Endothelial cell of umbilical vein (primary cell): ENCODE data around the gene TRAPPC12. TPM values are rescaled to one million over a fixed set of nuclear protein-coding genes. Genes with fewer than 3 reads are reported as not detected.

ENCODE experiments used
- Bru-seq: library from RNA; stranded (reverse); fragments of 400-500 nt; gene quantifications from one replicate; lab custom pipeline; 2021; lab: Mats Ljungman, UMichigan
- BruChase-seq, 2 experiments: library from RNA; stranded (reverse); fragments of 400-500 nt; gene quantifications; one replicate each; lab custom pipeline; 2021; lab: Mats Ljungman, UMichigan
- BruUV-seq: library from RNA; stranded (reverse); fragments of 400-500 nt; replicated peaks from 2 replicates; lab custom pipeline; 2021; lab: Mats Ljungman, UMichigan
- CTCF ChIA-PET: fragments of 300-600, 350-600 bp; sonication (Branson Sonifier 250); formaldehyde crosslinking; loops from one replicate; lab custom pipeline; 2021; ENCODE audit warnings: antibody characterized with exemption, inconsistent platforms; lab: Charles Lee
- POLR2A ChIA-PET: fragments of 300-600, 350-600 bp; sonication (Branson Sonifier 250); formaldehyde crosslinking; loops from one replicate; lab custom pipeline; 2021; ENCODE audit warnings: antibody characterized with exemption, inconsistent platforms; lab: Charles Lee
- DNase-seq: peaks from one replicate; pipeline ENCODE4 v3.0.0-alpha.2; 2011; ENCODE audit warnings: low read depth, low spot score
- FAIRE-seq: peaks from 2 replicates; lab custom pipeline; 2011; peaks lifted over from hg19 to GRCh38; lab: Jason Lieb, UNC
- H2AFZ ChIP-seq: 2 replicates; pipeline ENCODE4 v1.6.0; 2012; ENCODE audit warnings: low read depth, low read length, control low read depth, inconsistent platforms
- H3K27ac ChIP-seq: 2 replicates; pipeline ENCODE4 v1.5.1; 2011; ENCODE audit warnings: low read depth, mild to moderate bottlenecking, control low read depth, low read length, moderate library complexity; ENCODE audit not compliant: insufficient read depth
- H3K27me3 ChIP-seq, 2 experiments: 2 replicates each; pipeline versions ENCODE4 v1.6.0 to v1.6.1; 2011; ENCODE audit warnings: low read length in 2 of 2, mixed read lengths in 1 of 2; ENCODE audit not compliant: control insufficient read depth in 2 of 2, insufficient read depth in 2 of 2
- H3K36me3 ChIP-seq, 2 experiments: 2 replicates in 1 of 2; 3 replicates in 1 of 2; pipeline ENCODE4 v1.5.1; 2011; ENCODE audit warnings: low read length in 2 of 2, mild to moderate bottlenecking in 1 of 2, moderate library complexity in 1 of 2; ENCODE audit not compliant: control insufficient read depth in 2 of 2, insufficient read depth in 2 of 2; ENCODE audit errors: extremely low read depth in 1 of 2
- H3K4me1 ChIP-seq: 3 replicates; pipeline ENCODE4 v1.5.1; 2011; ENCODE audit warnings: mild to moderate bottlenecking, low read length; ENCODE audit not compliant: control insufficient read depth, insufficient read depth; ENCODE audit errors: extremely low read depth
- H3K4me2 ChIP-seq: 2 replicates; pipeline ENCODE4 v1.6.1; 2011; ENCODE audit warnings: low read length, control low read depth, mixed read lengths; ENCODE audit not compliant: insufficient read depth
- H3K4me3 ChIP-seq, 3 experiments: fragments of 200-600 bp in 1 of 3; sonication (generic), shearing (Covaris generic) in 1 of 3; replicated peaks in 1 of 3; 2 replicates each; pipeline ENCODE4 v1.5.1; 2011 to 2016; ENCODE audit warnings: control low read depth in 3 of 3, low read length in 3 of 3, mild to moderate bottlenecking in 2 of 3, inconsistent platforms in 1 of 3, low read depth in 1 of 3, moderate library complexity in 1 of 3; ENCODE audit not compliant: insufficient read depth in 1 of 3
- H3K79me2 ChIP-seq: 2 replicates; pipeline ENCODE4 v1.6.0; 2012; ENCODE audit warnings: low read length, inconsistent platforms; ENCODE audit not compliant: control insufficient read depth, insufficient read depth
- H3K9ac ChIP-seq: replicated peaks from 2 replicates; pipeline ENCODE3; 2011; ENCODE audit warnings: low read length, control low read depth; ENCODE audit not compliant: insufficient read depth; ENCODE audit errors: extremely low read depth
- H3K9me1 ChIP-seq: replicated peaks from 3 replicates; pipeline ENCODE4 v1.6.0; 2011; ENCODE audit warnings: mild to moderate bottlenecking, low read length; ENCODE audit not compliant: control insufficient read depth, insufficient read depth; ENCODE audit errors: extremely low read depth
- H3K9me3 ChIP-seq: replicated peaks from 2 replicates; pipeline ENCODE4 v1.5.1; 2012; ENCODE audit warnings: low read length, inconsistent platforms; ENCODE audit not compliant: control insufficient read depth, insufficient read depth
- H4K20me1 ChIP-seq: replicated peaks from 2 replicates; pipeline ENCODE3; 2011; ENCODE audit warnings: mild to moderate bottlenecking, low read length; ENCODE audit not compliant: control insufficient read depth, insufficient read depth; ENCODE audit errors: extremely low read depth
- CTCF ChIP-seq, 2 donors: IDR thresholded peaks; 1 replicate in 1 of 2; 2 replicates in 1 of 2; pipeline ENCODE4 v1.5.1; 2011; ENCODE audit warnings: low read length in 2 of 2, mild to moderate bottlenecking in 2 of 2, moderate library complexity in 2 of 2, control low read depth in 1 of 2, inconsistent platforms in 1 of 2, low read depth in 1 of 2; ENCODE audit not compliant: insufficient read depth in 1 of 2; ENCODE audit errors: extremely low read depth in 1 of 2
- EZH2 ChIP-seq: IDR thresholded peaks from 2 replicates; pipeline ENCODE4 v1.6.1; 2012; ENCODE audit warnings: borderline replicate concordance, low read depth, mild to moderate bottlenecking, moderate library complexity, low read length, inconsistent platforms; ENCODE audit not compliant: severe bottlenecking
- FOS ChIP-seq: IDR thresholded peaks from 2 replicates; pipeline ENCODE4 v1.6.1; 2011; ENCODE audit warnings: mild to moderate bottlenecking, low read length, moderate library complexity, borderline replicate concordance; ENCODE audit not compliant: insufficient read depth
- GATA2 ChIP-seq: IDR thresholded peaks from 2 replicates; pipeline ENCODE4 v1.7.0; 2011; ENCODE audit warnings: low read depth, mild to moderate bottlenecking, moderate library complexity, mixed read lengths, low read length; ENCODE audit not compliant: insufficient read length, insufficient read depth
- JUN ChIP-seq: IDR thresholded peaks from 2 replicates; pipeline ENCODE4 v1.6.1; 2011; ENCODE audit warnings: borderline replicate concordance, low read depth; ENCODE audit not compliant: insufficient read length, insufficient read depth
- MYC ChIP-seq: IDR thresholded peaks from one replicate; pipeline ENCODE4 v1.6.1; 2011; ENCODE audit warnings: mild to moderate bottlenecking, low read depth, low read length
- POLR2A ChIP-seq: IDR thresholded peaks from 2 replicates; pipeline ENCODE4 v1.6.1; 2012; ENCODE audit warnings: low read depth, mild to moderate bottlenecking, control low read depth, low read length
- POLR2AphosphoS5 ChIP-seq: IDR thresholded peaks from 2 replicates; pipeline ENCODE4 v1.6.1; 2012; ENCODE audit warnings: low read depth, mild to moderate bottlenecking, control low read depth, low read length, moderate library complexity; ENCODE audit not compliant: insufficient read depth
- dilution Hi-C: fragments of 300-500 bp; cut with MboI; formaldehyde crosslinking; loops from one replicate; pipeline ENCODE4 v1.15.0; 2019; ENCODE audit warnings: low sequenced_read_pairs; ENCODE audit not compliant: extremely low pct_ligation_motif_present
- intact Hi-C: fragments of 100-400 bp; cut with micrococcal nuclease; formaldehyde crosslinking; loops from one replicate; pipeline ENCODE4 v1.10.0; 2022
- long read RNA-seq: library from polyadenylated mRNA; stranded (forward); transcript quantifications from one replicate; pipeline ENCODE4 v2.0.0, GENCODE V29; 2021
- polyA minus RNA-seq, 3 experiments: library from RNA; depleted of rRNA, polyadenylated mRNA; stranded (reverse); fragments of >200 nt; gene quantifications; 1 replicate in 1 of 3; 2 replicates in 2 of 3; pipeline ENCODE4 v1.2.3, GENCODE V29; 2011
- polyA plus RNA-seq, 4 experiments: library from polyadenylated mRNA; depleted of rRNA in 3 of 4; stranded (reverse) in 3 of 4; unstranded in 1 of 4; fragments of >200 nt; gene quantifications; 2 replicates each; pipeline versions ENCODE4 v1.2.1 to v1.2.3, GENCODE V29; 2011 to 2012; ENCODE audit warnings: missing spikeins in 1 of 4
- total RNA-seq: library from RNA; stranded (reverse); gene quantifications from 2 replicates; pipeline ENCODE4 v1.2.3, GENCODE V29; 2021

Gene TRAPPC12
- total RNA-seq (74.5 and 81.5 TPM in 2 replicates), polyA plus RNA-seq (47.5 and 49.6 TPM in 2 replicates), polyA minus RNA-seq (71.2 and 79.5 TPM in 2 replicates), Bru-seq, nascent RNA (percentile 67 among the genes with signal in this experiment), BruChase-seq, experiment 1, labeled RNA remaining after a 6-hour chase (percentile 66 among the genes with signal in this experiment), BruChase-seq, experiment 2, labeled RNA remaining after a 2-hour chase (percentile 67 among the genes with signal in this experiment)
- polyA plus RNA-seq (2011; cell fraction: cytosol; rRNA removed) = 39.1 and 41.9 TPM in 2 replicates
- 101 and 150 TPM in 2 replicates for polyA plus RNA-seq (2011; cell fraction: nucleus; rRNA removed)
- polyA plus RNA-seq (2012) = 62.3 and 62.9 TPM in 2 replicates
- polyA minus RNA-seq (2011; cell fraction: cytosol; rRNA and poly(A)+ RNA removed) = 44.5 TPM
- 90.2 and 106 TPM in 2 replicates for polyA minus RNA-seq (2011; cell fraction: nucleus; rRNA and poly(A)+ RNA removed)
- long read RNA-seq, transcript TRAPPC12-201 (12 exons, 2,508 nt) = major isoform, 26 of 67 reads
- long read RNA-seq, partial matches to known transcripts = 27 of 67 reads
- long read RNA-seq, other reads (novel, unspliced or antisense) = 10 of 67 reads

GRCh38 chr2:3379647-3380534, at the start of gene TRAPPC12:
Gene TRAPPC12, plus strand, starts transcription at chr2:3379694. Its CDS starts 7,930 bp downstream, at chr2:3387624.
- no peaks in the 10 kb centered on the region for H3K27me3 ChIP-seq
- peak within 1 kb of the TSS; percentile 88 for H3K9ac ChIP-seq
- H3K4me1 ChIP-seq = peaks cover 26% of the 10 kb centered on the region
- peak; percentile 84 for DNase-seq
- peaks cover 36% of the 10 kb centered on the region for H3K79me2 ChIP-seq
- H3K4me3 ChIP-seq = peak within 1 kb of the TSS; percentile 40 to 83 (median 75)
- POLR2A ChIA-PET = no interaction called here
- intact Hi-C loops = loop anchor here (2.0 to 5.0 kb wide), 4 partner anchors 78 to 179 kb away; partner anchors contain the start of genes ADI1 and RNASEH1
- no TSS peak for BruUV-seq
- dilution Hi-C loops = no loop called here
- CTCF ChIA-PET = interaction anchor here (1.4 kb wide), 1 partner anchor 82 kb away, joined by 6 read pairs; no protein-coding TSS in a partner anchor
- H3K36me3 ChIP-seq = peaks cover 0 to 3% of the 10 kb centered on the region in 2 experiments
- H3K27ac ChIP-seq = peak within 1 kb of the TSS; percentile 74
- TF ChIP-seq GATA2 (no peak), EZH2 (no peak), JUN (no peak), POLR2AphosphoS5 (peak; percentile 89), FOS (peak; percentile 35), POLR2A (peak; percentile 93), MYC (no peak), CTCF (IDR thresholded peaks at IDR 0.05; ENCODE audit: extremely low read depth in 1 of 2, insufficient read depth in 1 of 2, low read depth in 1 of 2, low read length in 2 of 2) (peak; percentile 31 to 53)
- H4K20me1 ChIP-seq = no peaks in the 10 kb centered on the region
- no peaks in the 10 kb centered on the region for H3K9me1 ChIP-seq
- no peaks in the 10 kb centered on the region for H3K9me3 ChIP-seq
- FAIRE-seq = peak; percentile 82
- peak within 1 kb of the TSS; percentile 79 for H2AFZ ChIP-seq
- H3K4me2 ChIP-seq = peak within 1 kb of the TSS; percentile 88
